K562 (cell line): Measurements from ENCODE around the gene SPEF1. TPM values are rescaled to one million over a fixed set of nuclear protein-coding genes. Genes with fewer than 3 reads are reported as not detected.

ENCODE experiments used
- CHCHD3 ChIP-seq: fragments of 250-450 bp; sonication (Bioruptor Pico); IDR thresholded peaks from 2 replicates; pipeline ENCODE4 v2.1.2; 2022; ENCODE audit warnings: mild to moderate bottlenecking
- FOSL1 ChIP-seq: fragments of 200-800 bp; sonication (Bioruptor generic); conservative IDR thresholded peaks from 2 replicates; pipeline ENCODE4 v1.6.1; 2016; ENCODE audit warnings: missing genetic modification characterization, missing compliant biosample characterization
- HMG20A ChIP-seq: fragments of 450-650 bp; formaldehyde crosslinking; conservative IDR thresholded peaks from 2 replicates; pipeline ENCODE4 v1.4.0; 2020; ENCODE audit warnings: mild to moderate bottlenecking, mixed read lengths
- HNRNPLL ChIP-seq: fragments of 200-400 bp; formaldehyde crosslinking; IDR thresholded peaks from 2 replicates; pipeline ENCODE4 v1.6.1; 2017; ENCODE audit warnings: low read length, low read depth, mild to moderate bottlenecking; ENCODE audit not compliant: poor library complexity, severe bottlenecking
- MIER1 ChIP-seq: fragments of 450-650 bp; IDR thresholded peaks from 2 replicates; pipeline ENCODE4 v1.6.1; 2016; ENCODE audit warnings: antibody characterized with exemption, mild to moderate bottlenecking, low read depth
- RAD51 ChIP-seq: fragments of 450-650 bp; IDR thresholded peaks from 2 replicates; pipeline ENCODE4 v1.7.1; 2016; ENCODE audit warnings: low read depth, mild to moderate bottlenecking, borderline replicate concordance
- RBM14 ChIP-seq: fragments of 200-400 bp; formaldehyde crosslinking; IDR thresholded peaks from 2 replicates; pipeline ENCODE4 v1.6.1; 2018; ENCODE audit warnings: low read depth, mild to moderate bottlenecking, low read length, moderate library complexity, borderline replicate concordance; ENCODE audit not compliant: insufficient read depth
- RBM34 ChIP-seq: fragments of 200-400 bp; formaldehyde crosslinking; IDR thresholded peaks from 2 replicates; pipeline ENCODE4 v1.6.1; 2018; ENCODE audit warnings: low read length, borderline replicate concordance; ENCODE audit not compliant: insufficient read depth
- SMARCA4 ChIP-seq: fragments of 450-650 bp; IDR thresholded peaks from 2 replicates; pipeline ENCODE4 v1.6.1; 2016
- SMARCE1 ChIP-seq: fragments of 450-650 bp; IDR thresholded peaks from 2 replicates; pipeline ENCODE4 v1.7.1; 2016; ENCODE audit warnings: mild to moderate bottlenecking
- TCF7L2 ChIP-seq: fragments of 150-350 bp; IDR thresholded peaks from 2 replicates; pipeline ENCODE4 v1.6.1; 2016; ENCODE audit warnings: low read depth, mild to moderate bottlenecking, low read length, moderate library complexity
- polyA plus RNA-seq, 8 experiments: library from polyadenylated mRNA; depleted of rRNA in 4 of 8; stranded (reverse) in 5 of 8; unstranded in 3 of 8; fragments of >200 nt; fragmentation: Nextera tagmentation in 2 of 8; fragmentation: Illumina TruSeq in 1 of 8; extraction: Ambion mirVana in 2 of 8; extraction: Trizol in 1 of 8; gene quantifications; 2 replicates each; pipeline versions ENCODE4 v1.2.1 to v1.2.3, GENCODE V29; 2011 to 2014; ENCODE audit warnings: inconsistent platforms in 1 of 8, missing spikeins in 1 of 8
- total RNA-seq, 7 experiments: library from RNA; depleted of rRNA in 6 of 7; stranded (reverse); fragments of >200 nt in 6 of 7; fragmentation: Illumina TruSeq in 2 of 7; extraction: Trizol in 2 of 7; gene quantifications; 2 replicates each; pipeline versions ENCODE4 v1.2.1 to v1.2.3, GENCODE V29; 2011 to 2021; ENCODE audit warnings: low replicate concordance in 1 of 7
- TF ChIP-seq, protein P1 (sequence below): fragments of 450-650 bp; IDR thresholded peaks from 2 replicates; pipeline ENCODE4 v1.7.1; 2018; ENCODE audit warnings: mild to moderate bottlenecking, low read depth; ENCODE audit not compliant: partially characterized antibody
- TF ChIP-seq, protein P2 (sequence below): sonication (generic); formaldehyde crosslinking; IDR thresholded peaks from 2 replicates; pipeline ENCODE4 v1.8.0; 2022; ENCODE audit warnings: mild to moderate bottlenecking, missing genetic modification reagents
- TF ChIP-seq, protein P3 (sequence below): fragments of 250-450 bp; sonication (Bioruptor Pico); IDR thresholded peaks from 2 replicates; pipeline ENCODE4 v1.5.0; 2021

SPEF1 gene
- total and polyA plus RNA-seq, 9 of the 15 experiments (the other 6 are each of a cell fraction or from before 2014, with no cell fraction given), result not detected

DNA sequence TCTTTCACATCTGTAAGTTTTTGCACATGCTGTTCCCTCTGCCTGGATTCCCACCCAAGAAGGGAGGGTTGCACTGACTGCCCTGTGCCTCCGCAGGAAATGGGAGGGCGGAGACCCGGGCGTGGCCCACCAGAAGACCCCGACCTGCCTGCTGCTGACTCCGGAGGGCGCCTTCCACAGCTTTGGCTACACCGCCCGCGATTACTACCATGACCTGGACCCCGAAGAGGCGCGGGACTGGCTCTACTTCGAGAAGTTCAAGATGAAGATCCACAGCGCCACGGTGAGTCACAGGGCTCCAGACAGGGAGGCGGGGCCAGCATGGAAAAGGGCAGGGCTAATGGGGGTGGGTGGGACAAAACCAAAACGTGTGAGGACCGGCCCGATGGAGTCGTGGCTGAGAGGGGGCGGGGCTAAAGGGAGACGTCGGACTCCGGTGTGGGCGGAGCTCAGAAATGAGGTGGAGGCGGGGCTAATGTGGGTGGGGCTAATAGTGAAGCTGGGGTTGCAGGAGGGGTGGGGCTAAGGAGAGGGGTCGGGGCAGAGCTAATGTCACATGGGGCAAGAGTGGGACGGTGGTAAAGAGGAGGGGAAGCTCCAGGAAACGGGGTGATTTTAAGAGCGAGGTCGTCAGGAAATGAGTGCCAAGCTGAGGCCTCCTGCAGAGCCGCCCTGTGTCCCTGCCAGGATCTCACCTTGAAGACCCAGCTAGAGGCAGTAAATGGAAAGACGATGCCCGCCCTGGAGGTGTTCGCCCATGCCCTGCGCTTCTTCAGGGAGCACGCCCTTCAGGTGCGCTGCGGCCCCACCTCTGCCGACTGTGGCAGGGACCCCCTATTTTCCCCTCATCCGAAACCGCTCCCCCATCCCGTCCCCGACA lies 36.2 kb downstream of the SPEF1 start (continued):
- TF ChIP-seq, protein P1, sequence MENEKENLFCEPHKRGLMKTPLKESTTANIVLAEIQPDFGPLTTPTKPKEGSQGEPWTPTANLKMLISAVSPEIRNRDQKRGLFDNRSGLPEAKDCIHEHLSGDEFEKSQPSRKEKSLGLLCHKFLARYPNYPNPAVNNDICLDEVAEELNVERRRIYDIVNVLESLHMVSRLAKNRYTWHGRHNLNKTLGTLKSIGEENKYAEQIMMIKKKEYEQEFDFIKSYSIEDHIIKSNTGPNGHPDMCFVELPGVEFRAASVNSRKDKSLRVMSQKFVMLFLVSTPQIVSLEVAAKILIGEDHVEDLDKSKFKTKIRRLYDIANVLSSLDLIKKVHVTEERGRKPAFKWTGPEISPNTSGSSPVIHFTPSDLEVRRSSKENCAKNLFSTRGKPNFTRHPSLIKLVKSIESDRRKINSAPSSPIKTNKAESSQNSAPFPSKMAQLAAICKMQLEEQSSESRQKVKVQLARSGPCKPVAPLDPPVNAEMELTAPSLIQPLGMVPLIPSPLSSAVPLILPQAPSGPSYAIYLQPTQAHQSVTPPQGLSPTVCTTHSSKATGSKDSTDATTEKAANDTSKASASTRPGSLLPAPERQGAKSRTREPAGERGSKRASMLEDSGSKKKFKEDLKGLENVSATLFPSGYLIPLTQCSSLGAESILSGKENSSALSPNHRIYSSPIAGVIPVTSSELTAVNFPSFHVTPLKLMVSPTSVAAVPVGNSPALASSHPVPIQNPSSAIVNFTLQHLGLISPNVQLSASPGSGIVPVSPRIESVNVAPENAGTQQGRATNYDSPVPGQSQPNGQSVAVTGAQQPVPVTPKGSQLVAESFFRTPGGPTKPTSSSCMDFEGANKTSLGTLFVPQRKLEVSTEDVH, result no peak
- TF ChIP-seq SMARCA4 (peak; percentile 66; the same call in 1 of the 2 replicates), TCF7L2 (no peak), RBM14 (no peak), SMARCE1 (0 out of 2 replicates have a peak, but pooled peaks have one; percentile 21), MIER1 (no peak), HNRNPLL (no peak), FOSL1 (tag) (peak; percentile 81), CHCHD3 (no peak), HMG20A (CRISPR knock-in tag) (no peak), RAD51 (no peak), RBM34 (no peak)
- TF ChIP-seq, protein P2, sequence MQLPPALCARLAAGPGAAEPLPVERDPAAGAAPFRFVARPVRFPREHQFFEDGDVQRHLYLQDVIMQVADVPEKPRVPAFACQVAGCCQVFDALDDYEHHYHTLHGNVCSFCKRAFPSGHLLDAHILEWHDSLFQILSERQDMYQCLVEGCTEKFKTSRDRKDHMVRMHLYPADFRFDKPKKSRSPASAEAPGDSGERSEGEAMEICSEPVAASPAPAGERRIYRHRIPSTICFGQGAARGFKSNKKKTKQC (CRISPR knock-in tag), result no peak
- TF ChIP-seq, protein P3, sequence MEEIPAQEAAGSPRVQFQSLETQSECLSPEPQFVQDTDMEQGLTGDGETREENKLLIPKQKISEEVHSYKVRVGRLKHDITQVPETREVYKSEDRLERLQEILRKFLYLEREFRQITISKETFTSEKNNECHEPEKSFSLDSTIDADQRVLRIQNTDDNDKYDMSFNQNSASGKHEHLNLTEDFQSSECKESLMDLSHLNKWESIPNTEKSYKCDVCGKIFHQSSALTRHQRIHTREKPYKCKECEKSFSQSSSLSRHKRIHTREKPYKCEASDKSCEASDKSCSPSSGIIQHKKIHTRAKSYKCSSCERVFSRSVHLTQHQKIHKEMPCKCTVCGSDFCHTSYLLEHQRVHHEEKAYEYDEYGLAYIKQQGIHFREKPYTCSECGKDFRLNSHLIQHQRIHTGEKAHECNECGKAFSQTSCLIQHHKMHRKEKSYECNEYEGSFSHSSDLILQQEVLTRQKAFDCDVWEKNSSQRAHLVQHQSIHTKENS (CRISPR knock-in tag), result no peak
